PC-9 (cell line): ENCODE measurements around the gene PNPO. TPM values are rescaled to one million over a fixed set of nuclear protein-coding genes. Genes with fewer than 3 reads are reported as not detected.

Experiments
- BruUV-seq: library from RNA; stranded (reverse); fragments of 400-500 nt; replicated peaks from 2 replicates; lab custom pipeline; 2021; lab: Mats Ljungman, UMichigan
- CTCF ChIA-PET: fragments of 300-600 bp; sonication (Branson Sonifier 250); formaldehyde crosslinking; loops from one replicate; lab custom pipeline; 2022; ENCODE audit warnings: antibody characterized with exemption; lab: Charles Lee
- POLR2A ChIA-PET: fragments of 300-600 bp; sonication (Branson Sonifier 250); formaldehyde crosslinking; loops from one replicate; lab custom pipeline; 2022; ENCODE audit warnings: antibody characterized with exemption; ENCODE audit not compliant: unreplicated experiment; lab: Charles Lee
- DNase-seq, 2 experiments: peaks; one replicate each; pipeline versions ENCODE4 v3.0.0 to v3.0.0-alpha.2; 2015 to 2022; ENCODE audit warnings: mixed read lengths in 1 of 2
- H2AFZ ChIP-seq: fragments of 200-600 bp; sonication (generic); 2 replicates; pipeline ENCODE4 v1.8.1; 2017; ENCODE audit warnings: antibody characterized with exemption
- H3F3A ChIP-seq: fragments of 200-600 bp; sonication (generic); 2 replicates; pipeline ENCODE4 v1.8.1; 2017; ENCODE audit warnings: antibody characterized with exemption, mild to moderate bottlenecking, low read depth; ENCODE audit not compliant: insufficient read depth
- H3K27ac ChIP-seq: fragments of 200-600 bp; sonication (generic); 2 replicates; pipeline ENCODE4 v1.6.1; 2016; ENCODE audit warnings: mixed run types
- H3K27me3 ChIP-seq: fragments of 200-600 bp; sonication (generic); 2 replicates; pipeline ENCODE4 v1.6.1; 2016; ENCODE audit warnings: low read depth, mixed run types; ENCODE audit not compliant: insufficient read depth
- H3K36me3 ChIP-seq: fragments of 200-600 bp; sonication (generic); 2 replicates; pipeline ENCODE4 v1.6.1; 2016; ENCODE audit warnings: low read depth, mixed run types
- H3K4me1 ChIP-seq: fragments of 200-600 bp; sonication (generic); replicated peaks from 2 replicates; pipeline ENCODE4 v1.6.1; 2016; ENCODE audit warnings: mixed run types; ENCODE audit not compliant: insufficient read depth
- H3K4me2 ChIP-seq: fragments of 200-600 bp; sonication (generic); 2 replicates; pipeline ENCODE4 v1.6.1; 2017; ENCODE audit warnings: mixed run types
- H3K4me3 ChIP-seq: fragments of 200-600 bp; sonication (generic); 2 replicates; pipeline ENCODE4 v1.6.1; 2016; ENCODE audit warnings: mixed run types
- H3K79me2 ChIP-seq: fragments of 200-600 bp; sonication (generic); 2 replicates; pipeline ENCODE4 v1.6.1; 2017; ENCODE audit warnings: low read depth, mixed run types
- H3K9me2 ChIP-seq: fragments of 200-600 bp; sonication (generic); 2 replicates; pipeline ENCODE4 v1.8.1; 2017; ENCODE audit warnings: mild to moderate bottlenecking; ENCODE audit not compliant: insufficient read depth
- H3K9me3 ChIP-seq: fragments of 200-600 bp; sonication (generic); 2 replicates; pipeline ENCODE4 v1.8.1; 2016; ENCODE audit warnings: low read depth; ENCODE audit not compliant: insufficient read depth
- H4K20me1 ChIP-seq: fragments of 200-600 bp; sonication (generic); 2 replicates; pipeline ENCODE4 v1.8.1; 2017; ENCODE audit not compliant: insufficient read depth
- EZH2 ChIP-seq: fragments of 200-600 bp; sonication (generic); IDR thresholded peaks from 2 replicates; pipeline ENCODE4 v1.8.0; 2017; ENCODE audit warnings: antibody characterized with exemption, low read depth
- intact Hi-C: fragments of 100-400 bp; cut with micrococcal nuclease; formaldehyde crosslinking; loops from one replicate; pipeline ENCODE4 v1.10.0; 2022; ENCODE audit not compliant: unreplicated experiment
- total RNA-seq: library from RNA; stranded (reverse); gene quantifications from 2 replicates; pipeline ENCODE4 v1.2.3, GENCODE V29; 2021
- TF ChIP-seq, protein P1 (sequence below): fragments of 200-600 bp; sonication (generic); conservative IDR thresholded peaks from 2 replicates; pipeline ENCODE4 v1.6.1; 2017; ENCODE audit warnings: mixed run types, antibody characterized with exemption, mild to moderate bottlenecking, moderate library complexity

PNPO gene
- total RNA-seq, 1 experiment from 2014 or later, result 40.2 TPM

DNA sequence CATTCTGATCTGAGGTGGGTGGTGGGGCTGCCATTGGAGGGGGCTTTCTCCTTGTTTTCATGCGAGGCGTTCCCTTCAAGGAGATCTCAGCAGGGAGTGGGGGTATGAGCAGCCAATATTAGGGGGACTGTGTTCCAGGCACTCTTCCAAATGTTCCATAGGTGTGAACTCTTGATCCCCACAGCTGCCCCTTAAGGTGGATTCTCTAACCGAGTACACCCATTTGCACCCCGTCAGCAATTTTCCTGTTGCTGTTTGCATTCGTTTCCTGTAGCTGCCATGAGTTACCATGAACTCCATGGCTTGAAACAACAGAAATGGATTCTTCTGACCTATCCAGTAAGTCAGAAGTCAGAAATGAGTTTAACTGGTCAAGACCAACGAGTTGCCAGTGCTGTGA, 20.0 kb downstream of the PNPO start:
- Histone ChIP-seq H3K4me2 (no peak overlapping the region), H3K36me3 (no peaks in the 10 kb centered on the region), H3K79me2 (peaks cover 8% of the 10 kb centered on the region; the same call in 1 of the 2 replicates), H2AFZ (no peak overlapping the region), H3K9me3 (no peaks in the 10 kb centered on the region), H3K9me2 (no peaks in the 10 kb centered on the region), H4K20me1 (no peaks in the 10 kb centered on the region), H3K27me3 (no peaks in the 10 kb centered on the region), H3K4me3 (no peak overlapping the region), H3K4me1 (peaks cover 55% of the 10 kb centered on the region), H3F3A (peaks cover 22% of the 10 kb centered on the region; the same call in 1 of the 2 replicates), H3K27ac (no peak overlapping the region)
- ChIA-PET POLR2A (interaction anchor here (0.6 kb wide), 1 partner anchor 9 kb away, joined by 3 read pairs; no protein-coding TSS in a partner anchor), CTCF (interaction anchor here (1.0 kb wide), 1 partner anchor 9 kb away, joined by 4 read pairs; no protein-coding TSS in a partner anchor)
- intact Hi-C loops, result no loop called here
- DNase-seq, result no peak
- BruUV-seq, result no TSS peak
- TF ChIP-seq EZH2, result no peak
- TF ChIP-seq, protein P1, sequence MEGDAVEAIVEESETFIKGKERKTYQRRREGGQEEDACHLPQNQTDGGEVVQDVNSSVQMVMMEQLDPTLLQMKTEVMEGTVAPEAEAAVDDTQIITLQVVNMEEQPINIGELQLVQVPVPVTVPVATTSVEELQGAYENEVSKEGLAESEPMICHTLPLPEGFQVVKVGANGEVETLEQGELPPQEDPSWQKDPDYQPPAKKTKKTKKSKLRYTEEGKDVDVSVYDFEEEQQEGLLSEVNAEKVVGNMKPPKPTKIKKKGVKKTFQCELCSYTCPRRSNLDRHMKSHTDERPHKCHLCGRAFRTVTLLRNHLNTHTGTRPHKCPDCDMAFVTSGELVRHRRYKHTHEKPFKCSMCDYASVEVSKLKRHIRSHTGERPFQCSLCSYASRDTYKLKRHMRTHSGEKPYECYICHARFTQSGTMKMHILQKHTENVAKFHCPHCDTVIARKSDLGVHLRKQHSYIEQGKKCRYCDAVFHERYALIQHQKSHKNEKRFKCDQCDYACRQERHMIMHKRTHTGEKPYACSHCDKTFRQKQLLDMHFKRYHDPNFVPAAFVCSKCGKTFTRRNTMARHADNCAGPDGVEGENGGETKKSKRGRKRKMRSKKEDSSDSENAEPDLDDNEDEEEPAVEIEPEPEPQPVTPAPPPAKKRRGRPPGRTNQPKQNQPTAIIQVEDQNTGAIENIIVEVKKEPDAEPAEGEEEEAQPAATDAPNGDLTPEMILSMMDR, result no peak

DNA sequence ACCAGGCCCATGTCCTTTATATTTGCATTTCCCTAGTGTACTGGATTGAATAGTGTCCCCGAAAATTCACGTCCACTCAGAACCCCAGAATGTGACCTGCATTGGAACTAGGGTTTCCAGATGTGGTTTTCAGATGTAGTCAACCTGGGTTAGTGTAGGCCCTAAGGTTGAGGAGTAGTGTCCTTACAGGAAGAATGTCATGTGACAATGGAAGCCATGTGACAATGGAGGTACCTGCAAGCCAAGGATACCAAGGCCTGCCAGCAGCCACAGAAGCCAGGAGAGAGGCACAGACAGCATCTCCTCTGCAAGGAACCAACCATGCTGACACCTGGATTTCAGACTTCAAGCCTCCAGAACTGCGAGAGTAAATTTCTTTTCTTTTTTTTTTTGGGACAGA, 21.5 kb downstream of the PNPO start:
- BruUV-seq, result no TSS peak
- H4K20me1 ChIP-seq, result no peaks in the 10 kb centered on the region
- CTCF ChIA-PET, result interaction anchor here (0.7 kb wide), 1 partner anchor 14 kb away, joined by 6 read pairs; no protein-coding TSS in a partner anchor
- H2AFZ ChIP-seq, result no peak overlapping the region
- DNase-seq, result no peak
- POLR2A ChIA-PET, result no interaction called here
- H3K4me1 ChIP-seq, result peaks cover 55% of the 10 kb centered on the region
- H3K27me3 ChIP-seq, result no peaks in the 10 kb centered on the region
- intact Hi-C loops, result no loop called here
- no peaks in the 10 kb centered on the region for H3K9me3 ChIP-seq
- H3K4me3 ChIP-seq, result no peak overlapping the region
- no peaks in the 10 kb centered on the region for H3K79me2 ChIP-seq
- H3K36me3 ChIP-seq, result no peaks in the 10 kb centered on the region
- no peak overlapping the region for H3K27ac ChIP-seq
- no peaks in the 10 kb centered on the region for H3K9me2 ChIP-seq
- no peak overlapping the region for H3K4me2 ChIP-seq
- H3F3A ChIP-seq, result peaks cover 25% of the 10 kb centered on the region; the same call in 1 of the 2 replicates
- no peak for TF ChIP-seq EZH2
- TF ChIP-seq, protein P1, result no peak

DNA sequence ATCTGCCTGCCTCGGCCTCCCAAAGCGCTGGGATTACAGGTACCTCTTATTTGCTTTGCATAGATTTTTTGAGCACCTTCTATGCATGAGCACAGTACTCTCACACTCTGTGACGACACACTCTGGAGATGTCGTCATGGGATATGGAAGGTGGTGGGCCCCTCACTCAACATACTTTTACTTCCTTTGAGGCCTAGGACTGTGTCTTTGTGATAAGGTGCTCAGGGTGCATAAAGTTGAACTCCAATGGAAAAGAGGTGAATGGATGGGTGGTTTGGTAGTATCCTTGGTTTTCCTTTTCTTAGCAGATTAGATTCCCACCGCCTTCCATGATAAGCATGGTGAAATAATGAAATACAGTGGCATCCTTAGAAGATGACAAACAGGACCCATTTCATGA, 23.5 kb downstream of the PNPO start:
- H3K4me2 ChIP-seq, result no peak overlapping the region
- CTCF ChIA-PET, result no interaction called here
- TF ChIP-seq EZH2, result no peak
- TF ChIP-seq, protein P1, result no peak
- H3K27ac ChIP-seq, result no peak overlapping the region
- H4K20me1 ChIP-seq, result no peaks in the 10 kb centered on the region
- H3K9me2 ChIP-seq, result no peaks in the 10 kb centered on the region
- peaks cover 28% of the 10 kb centered on the region; the same call in 1 of the 2 replicates for H3F3A ChIP-seq
- no peaks in the 10 kb centered on the region for H3K9me3 ChIP-seq
- H3K79me2 ChIP-seq, result no peaks in the 10 kb centered on the region
- no TSS peak for BruUV-seq
- peaks cover 47% of the 10 kb centered on the region for H3K4me1 ChIP-seq
- H3K4me3 ChIP-seq, result no peak overlapping the region
- POLR2A ChIA-PET, result no interaction called here
- no peaks in the 10 kb centered on the region for H3K36me3 ChIP-seq
- intact Hi-C loops, result no loop called here
- DNase-seq, result no peak
- H2AFZ ChIP-seq, result no peak overlapping the region
- no peaks in the 10 kb centered on the region for H3K27me3 ChIP-seq
